A673 (cell line): ENCODE data around the gene FHIT.

ENCODE experiments used
- CTCF ChIP-seq: fragments of 300-800, 200-600 bp; sonication (generic); conservative IDR thresholded peaks from 2 replicates; pipeline ENCODE4 v1.5.1; 2017; ENCODE audit warnings: low read depth, mild to moderate bottlenecking, antibody characterized with exemption, low read length, moderate library complexity, mixed read lengths
- EZH2 ChIP-seq: fragments of 200-600 bp; sonication (generic); IDR thresholded peaks from 2 replicates; pipeline ENCODE4 v1.6.1; 2017; ENCODE audit warnings: borderline replicate concordance, low read depth, mild to moderate bottlenecking, mixed read lengths, antibody characterized with exemption, low read length; ENCODE audit not compliant: poor library complexity, severe bottlenecking

GRCh38 chr3:60448696-60449095 is 802.6 kb downstream of the FHIT start:
- TF ChIP-seq EZH2 = no peak
- no peak for TF ChIP-seq CTCF
